GM18517 (cell line): ENCODE data around the gene PCDHGA9.
"Not testable (repeated sequence)": the region's sequence is repeated elsewhere in the genome, so short reads cannot be mapped to it uniquely, and the experiment has no call there.

Experiments used
- ATAC-seq: cut with Tn5 transposase; IDR thresholded peaks from one replicate; pipeline ENCODE4 v1.9.1; 2021; ENCODE audit warnings: mild to moderate bottlenecking, moderate library complexity; ENCODE audit not compliant: unreplicated experiment

The PCDHGA9 gene

DNA sequence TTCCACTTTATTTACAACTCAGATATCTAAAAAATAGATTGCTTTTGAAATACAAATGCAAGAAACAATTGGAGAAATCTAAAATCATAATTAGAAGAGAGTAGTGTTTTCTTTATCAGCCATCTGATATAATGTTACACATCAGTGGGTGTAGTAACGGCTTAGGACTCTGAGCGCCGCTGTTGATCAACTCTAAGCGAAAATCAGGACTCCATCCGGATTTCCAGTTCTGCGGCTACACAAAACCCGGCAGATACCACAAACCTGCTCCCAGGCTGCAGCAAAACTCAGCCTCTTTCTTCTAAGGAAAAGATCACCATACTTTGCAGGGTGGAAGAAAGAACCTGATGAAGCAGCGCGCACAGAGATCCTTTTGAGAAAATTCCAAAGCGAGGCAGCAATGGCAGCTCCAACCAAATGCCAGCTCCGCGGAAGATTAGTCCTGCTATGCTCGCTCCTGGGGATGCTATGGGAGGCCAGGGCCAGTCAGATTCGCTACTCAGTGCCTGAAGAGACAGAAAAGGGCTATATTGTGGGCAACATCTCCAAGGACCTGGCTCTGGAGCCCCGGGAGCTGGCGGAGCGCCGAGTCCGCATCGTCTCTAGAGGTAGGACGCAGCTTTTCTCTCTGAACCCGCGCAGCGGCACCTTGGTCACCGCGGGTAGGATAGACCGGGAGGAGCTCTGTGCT lies at the start of gene PCDHGA9:
Gene PCDHGA9 (plus strand): TSS at position 226 of the 691 bp plus-strand sequence. CDS start 175 bp downstream, at position 401.
- no peak for ATAC-seq

DNA sequence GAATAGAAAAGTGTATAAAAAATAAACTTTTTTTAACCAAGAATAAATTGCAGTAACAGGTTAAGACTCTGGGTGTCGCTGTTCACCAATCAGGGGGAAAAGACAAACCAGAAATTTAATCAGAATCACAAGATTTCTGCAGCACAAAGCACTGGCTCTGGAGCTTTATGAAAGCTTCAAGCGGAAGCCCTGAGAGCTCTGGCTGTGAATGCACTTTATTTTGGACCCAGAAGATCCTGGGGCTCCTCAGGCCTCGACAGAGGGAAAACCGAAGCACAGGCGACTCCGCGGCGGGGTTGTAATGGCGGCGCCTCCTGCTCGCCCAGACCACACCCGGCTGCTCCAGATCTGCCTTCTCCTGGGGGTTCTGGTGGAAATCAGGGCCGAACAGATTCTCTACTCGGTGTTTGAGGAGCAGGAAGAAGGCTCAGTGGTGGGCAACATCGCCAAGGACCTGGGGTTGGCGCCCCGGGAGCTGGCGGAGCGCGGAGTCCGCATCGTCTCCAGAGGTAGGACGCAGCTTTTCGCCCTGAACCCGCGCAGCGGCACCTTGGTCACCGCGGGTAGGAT lies 47.6 kb upstream of the PCDHGA9 start, which contains the start of gene PCDHGA4:
Gene PCDHGA4 (plus strand): TSS at position 122 of the 570 bp plus-strand sequence. CDS start 87 bp downstream, at position 209.
- no peak for ATAC-seq

DNA sequence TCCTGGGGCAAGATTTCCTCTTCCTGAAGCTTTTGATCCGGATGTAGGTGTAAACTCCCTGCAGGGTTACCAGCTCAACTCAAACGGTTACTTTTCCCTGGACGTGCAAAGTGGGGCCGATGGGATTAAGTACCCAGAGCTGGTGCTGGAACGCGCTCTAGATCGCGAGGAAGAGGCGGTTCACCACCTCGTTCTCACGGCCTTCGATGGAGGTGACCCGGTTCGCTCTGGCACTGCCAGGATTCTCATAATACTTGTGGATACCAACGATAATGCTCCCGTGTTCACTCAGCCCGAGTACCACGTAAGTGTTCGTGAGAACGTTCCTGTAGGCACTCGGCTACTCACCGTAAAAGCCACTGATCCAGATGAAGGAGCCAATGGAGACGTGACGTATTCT lies 46.9 kb upstream of the PCDHGA9 start:
- no peak for ATAC-seq

DNA sequence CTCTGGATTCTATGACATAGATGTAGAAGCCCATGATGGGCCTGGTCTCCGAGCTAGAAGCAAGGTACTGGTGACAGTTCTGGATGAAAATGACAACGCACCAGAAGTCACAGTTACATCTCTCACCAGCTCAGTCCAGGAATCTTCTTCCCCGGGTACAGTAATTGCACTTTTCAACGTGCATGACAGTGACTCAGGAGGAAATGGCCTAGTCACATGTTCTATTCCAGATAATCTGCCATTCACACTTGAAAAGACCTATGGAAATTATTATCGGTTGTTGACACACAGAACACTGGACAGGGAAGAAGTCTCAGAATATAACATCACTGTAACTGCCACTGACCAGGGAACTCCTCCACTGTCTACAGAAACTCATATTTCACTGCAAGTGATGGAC lies 46.4 kb upstream of the PCDHGA9 start:
- no peak for ATAC-seq

DNA sequence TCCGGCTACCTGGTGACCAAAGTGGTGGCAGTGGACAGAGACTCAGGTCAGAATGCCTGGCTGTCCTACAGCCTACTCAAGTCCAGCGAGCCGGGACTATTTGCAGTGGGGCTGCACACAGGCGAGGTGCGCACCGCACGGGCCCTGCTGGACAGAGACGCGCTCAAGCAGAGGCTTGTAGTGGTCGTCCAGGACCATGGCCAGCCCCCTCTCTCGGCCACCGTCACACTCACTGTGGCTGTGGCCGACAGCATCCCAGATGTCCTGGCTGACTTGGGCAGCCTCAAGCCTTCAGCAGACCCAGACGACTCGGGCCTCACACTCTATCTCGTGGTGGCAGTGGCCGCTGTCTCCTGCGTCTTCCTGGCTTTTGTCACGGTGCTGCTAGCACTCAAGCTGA lies 45.6 kb upstream of the PCDHGA9 start:
- no peak for ATAC-seq

DNA sequence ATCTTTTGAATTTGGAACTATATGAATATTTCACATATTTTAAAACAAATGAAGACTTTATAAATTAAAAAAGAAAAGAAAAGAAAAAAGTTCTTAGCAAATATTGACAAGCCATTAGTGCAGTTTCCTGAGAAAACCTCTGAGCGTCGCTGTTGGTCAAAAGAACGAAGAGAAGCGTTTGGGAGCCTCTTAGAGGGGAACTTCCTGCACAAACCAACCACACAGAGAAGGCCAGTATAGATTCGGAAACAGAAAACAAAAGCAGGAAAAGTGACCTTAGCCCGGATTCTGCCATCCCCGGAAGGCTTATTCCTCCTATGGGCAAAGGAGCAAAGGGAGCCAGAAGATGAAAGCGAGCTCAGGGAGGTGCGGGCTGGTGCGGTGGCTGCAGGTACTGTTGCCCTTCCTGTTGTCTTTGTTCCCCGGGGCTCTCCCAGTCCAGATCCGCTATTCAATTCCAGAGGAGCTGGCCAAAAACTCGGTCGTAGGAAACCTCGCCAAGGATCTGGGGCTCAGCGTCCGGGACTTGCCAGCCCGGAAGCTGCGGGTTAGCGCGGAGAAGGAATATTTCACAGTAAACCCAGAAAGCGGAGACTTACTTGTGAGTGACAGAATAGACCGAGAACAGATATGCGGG lies 42.7 kb upstream of the PCDHGA9 start, which contains the start of gene PCDHGB2:
Gene PCDHGB2 (plus strand): TSS at position 205 of the 637 bp plus-strand sequence. CDS start 142 bp downstream, at position 347.
- peak; percentile 56 for ATAC-seq

DNA sequence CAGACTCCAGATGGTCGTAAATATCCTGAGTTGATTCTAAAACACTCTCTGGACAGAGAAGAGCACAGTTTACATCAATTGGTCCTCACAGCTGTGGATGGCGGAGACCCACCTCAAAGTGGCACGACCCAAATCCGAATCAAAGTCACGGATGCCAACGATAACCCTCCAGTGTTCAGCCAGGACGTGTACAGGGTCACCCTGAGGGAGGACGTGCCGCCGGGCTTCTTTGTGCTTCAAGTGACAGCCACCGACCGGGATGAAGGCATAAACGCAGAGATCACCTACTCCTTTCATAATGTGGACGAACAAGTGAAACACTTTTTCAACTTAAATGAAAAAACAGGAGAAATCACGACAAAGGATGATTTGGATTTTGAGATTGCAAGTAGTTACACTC lies 41.9 kb upstream of the PCDHGA9 start:
- no peak for ATAC-seq

DNA sequence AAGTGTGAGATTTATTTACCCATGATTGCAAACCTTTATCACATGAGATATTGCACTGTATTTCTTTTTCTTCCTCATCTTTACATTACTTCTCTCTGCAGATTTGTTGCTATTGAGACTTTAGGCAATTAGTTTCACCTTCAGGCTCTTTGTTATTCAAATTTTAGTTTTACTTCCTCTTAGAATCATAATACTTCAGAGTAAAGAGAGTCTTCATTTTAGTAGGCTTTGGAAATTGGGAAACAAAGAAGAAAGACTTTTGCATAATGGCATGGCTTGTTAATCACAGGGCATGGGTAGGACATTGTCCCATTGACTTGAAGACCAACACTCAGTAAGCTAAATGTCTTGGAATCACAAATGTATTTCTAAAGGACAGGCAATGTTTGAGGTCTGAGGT lies 39.9 kb upstream of the PCDHGA9 start:
- no peak for ATAC-seq

DNA sequence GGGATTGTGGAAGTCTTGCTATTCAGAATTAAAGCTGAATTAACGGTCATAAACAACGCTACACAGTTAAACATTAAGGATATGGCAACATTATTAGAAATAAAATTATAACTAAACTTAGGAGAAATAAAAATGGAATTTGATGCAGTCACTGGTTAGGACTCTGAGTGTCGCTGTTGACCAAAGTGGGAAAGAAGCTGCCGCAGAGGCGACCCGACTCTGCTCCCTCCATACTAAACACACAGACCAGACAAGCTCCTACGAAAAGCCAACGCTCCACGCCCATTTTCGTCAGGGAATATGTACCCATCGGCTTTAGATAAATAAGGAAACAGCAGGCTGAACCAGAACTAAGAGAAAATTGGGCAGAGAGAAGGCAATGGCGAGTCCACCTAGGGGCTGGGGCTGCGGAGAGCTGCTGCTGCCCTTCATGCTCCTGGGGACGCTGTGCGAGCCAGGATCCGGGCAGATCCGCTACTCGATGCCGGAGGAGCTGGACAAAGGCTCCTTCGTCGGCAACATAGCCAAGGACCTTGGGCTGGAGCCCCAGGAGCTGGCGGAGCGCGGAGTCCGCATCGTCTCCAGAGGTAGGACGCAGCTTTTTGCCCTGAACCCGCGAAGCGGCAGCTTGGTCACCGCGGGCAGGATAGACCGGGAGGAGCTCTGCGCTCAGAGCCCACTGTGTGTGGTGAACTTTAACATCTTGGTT lies 38.5 kb upstream of the PCDHGA9 start, which contains the start of gene PCDHGA5:
Gene PCDHGA5 (plus strand): TSS at position 211 of the 709 bp plus-strand sequence. CDS start 169 bp downstream, at position 380.
- no peak for ATAC-seq

DNA sequence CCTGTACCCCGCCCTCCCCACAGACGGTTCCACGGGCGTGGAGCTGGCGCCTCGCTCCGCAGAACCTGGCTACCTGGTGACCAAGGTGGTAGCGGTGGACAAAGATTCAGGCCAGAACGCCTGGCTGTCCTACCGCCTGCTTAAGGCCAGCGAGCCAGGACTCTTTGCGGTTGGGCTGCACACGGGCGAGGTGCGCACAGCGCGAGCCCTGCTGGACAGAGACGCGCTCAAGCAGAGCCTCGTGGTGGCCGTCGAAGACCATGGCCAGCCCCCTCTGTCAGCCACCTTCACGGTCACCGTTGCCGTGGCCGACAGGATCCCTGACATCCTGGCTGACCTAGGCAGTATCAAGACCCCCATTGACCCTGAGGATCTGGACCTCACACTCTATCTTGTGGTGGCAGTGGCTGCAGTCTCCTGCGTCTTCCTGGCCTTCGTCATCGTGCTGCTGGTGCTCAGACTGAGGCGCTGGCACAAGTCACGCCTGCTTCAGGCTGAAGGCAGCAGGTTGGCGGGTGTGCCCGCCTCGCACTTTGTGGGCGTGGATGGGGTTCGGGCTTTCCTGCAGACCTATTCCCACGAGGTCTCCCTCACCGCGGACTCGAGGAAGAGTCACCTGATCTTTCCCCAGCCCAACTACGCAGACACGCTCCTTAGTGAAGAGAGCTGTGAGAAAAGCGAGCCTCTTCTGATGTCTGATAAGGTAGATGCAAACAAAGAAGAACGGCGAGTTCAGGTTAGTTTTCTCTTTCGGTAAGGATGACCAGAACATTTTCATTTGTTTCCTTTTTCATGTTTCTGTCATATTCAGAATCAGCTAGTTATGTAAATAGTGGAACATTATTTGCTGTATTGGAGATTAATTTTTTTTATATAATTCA lies 36.3 kb upstream of the PCDHGA9 start:
- no peak for ATAC-seq

DNA sequence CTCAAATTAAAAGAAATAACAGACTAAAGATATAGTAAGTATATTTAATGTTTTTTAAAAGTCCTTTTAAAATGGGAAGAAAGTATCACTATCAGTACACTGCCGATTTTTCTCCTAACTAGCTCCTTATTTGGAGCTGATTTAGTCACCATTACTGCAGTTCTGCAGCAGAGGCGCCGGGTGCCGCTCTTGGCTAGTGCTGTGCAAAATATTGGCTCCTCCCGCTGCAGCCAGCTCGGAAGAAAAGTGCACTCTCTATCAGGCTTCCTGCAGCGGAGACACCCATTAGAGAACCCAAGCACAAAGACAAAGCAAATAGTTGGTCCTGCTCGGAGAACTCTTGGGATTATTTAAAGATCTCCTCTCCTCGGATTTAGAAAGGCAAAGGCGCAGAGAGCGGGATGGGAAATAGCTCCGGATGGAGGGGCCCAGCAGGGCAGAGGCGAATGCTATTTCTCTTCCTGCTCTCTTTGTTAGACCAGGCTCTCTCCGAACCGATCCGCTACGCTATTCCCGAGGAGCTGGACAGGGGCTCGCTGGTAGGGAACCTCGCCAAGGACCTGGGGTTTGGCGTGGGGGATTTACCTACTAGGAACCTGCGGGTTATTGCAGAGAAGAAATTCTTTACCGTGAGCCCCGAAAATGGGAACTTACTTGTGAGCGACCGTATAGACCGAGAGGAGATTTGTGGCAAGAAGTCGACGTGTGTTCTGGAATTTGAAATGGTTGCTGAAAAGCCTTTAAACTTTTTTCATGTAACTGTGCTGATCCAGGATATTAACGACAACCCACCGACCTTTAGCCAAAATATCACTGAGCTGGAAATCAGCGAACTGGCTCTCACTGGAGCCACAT lies 32.4 kb upstream of the PCDHGA9 start, which contains the start of gene PCDHGB3:
Gene PCDHGB3 (plus strand): TSS at position 249 of the 855 bp plus-strand sequence. CDS start 153 bp downstream, at position 402.
- peak; percentile 90 for ATAC-seq

DNA sequence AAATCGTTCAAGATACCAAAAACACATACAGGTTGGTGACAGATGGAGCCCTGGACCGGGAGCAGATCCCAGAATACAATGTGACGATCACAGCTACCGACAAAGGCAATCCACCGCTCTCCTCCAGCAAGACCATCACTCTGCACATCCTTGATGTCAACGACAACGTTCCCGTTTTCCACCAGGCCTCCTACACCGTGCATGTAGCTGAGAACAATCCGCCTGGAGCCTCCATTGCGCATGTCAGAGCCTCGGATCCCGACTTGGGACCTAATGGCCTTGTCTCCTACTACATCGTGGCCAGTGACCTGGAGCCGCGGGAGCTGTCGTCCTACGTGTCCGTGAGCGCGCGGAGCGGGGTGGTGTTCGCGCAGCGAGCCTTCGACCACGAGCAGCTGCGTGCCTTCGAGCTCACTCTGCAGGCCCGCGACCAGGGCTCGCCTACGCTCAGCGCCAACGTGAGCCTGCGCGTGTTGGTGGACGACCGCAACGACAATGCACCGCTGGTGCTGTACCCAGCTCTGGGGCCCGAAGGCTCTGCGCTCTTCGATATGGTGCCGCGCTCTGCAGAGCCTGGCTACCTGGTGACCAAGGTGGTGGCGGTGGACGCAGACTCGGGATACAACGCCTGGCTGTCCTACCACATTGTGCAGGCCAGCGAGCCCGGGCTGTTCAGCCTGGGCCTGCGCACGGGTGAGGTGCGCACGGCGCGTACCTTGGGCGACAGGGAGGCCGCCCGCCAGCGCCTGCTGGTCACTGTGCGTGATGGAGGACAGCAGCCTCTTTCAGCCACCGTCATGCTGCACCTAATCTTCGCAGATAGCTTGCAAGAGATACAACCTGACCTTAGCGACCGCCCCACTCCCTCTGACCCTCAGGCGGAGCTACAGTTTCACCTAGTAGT lies 30.8 kb upstream of the PCDHGA9 start:
- ATAC-seq, result no peak

DNA sequence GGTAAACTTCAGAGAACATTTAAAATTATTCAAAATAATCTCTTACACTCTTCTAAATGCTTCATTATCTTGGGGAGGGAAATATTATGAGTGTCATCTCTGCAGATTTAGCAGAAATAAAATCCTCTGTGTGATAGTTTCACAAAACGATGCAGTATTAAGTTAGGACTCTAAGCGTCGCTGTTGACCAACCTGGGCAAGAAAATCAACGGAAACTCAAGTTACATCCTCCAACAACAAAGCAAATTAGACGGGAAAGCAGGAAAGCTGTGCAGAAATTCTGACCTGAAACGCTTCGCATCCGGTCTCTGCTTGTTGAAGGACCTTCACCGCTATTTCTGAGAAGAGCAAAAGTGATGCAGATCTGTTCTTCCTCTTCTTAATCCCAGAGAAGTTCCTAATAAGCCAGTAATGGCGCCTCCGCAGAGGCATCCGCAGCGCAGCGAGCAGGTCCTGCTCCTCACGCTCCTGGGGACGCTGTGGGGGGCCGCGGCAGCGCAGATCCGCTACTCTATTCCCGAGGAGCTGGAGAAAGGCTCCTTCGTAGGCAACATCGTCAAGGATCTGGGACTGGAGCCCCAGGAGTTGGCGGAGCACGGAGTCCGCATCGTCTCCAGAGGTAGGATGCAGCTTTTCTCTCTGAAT lies 28.8 kb upstream of the PCDHGA9 start, which contains the start of gene PCDHGA6:
Gene PCDHGA6 (plus strand): TSS at position 219 of the 645 bp plus-strand sequence. CDS start 193 bp downstream, at position 412.
- no peak for ATAC-seq

DNA sequence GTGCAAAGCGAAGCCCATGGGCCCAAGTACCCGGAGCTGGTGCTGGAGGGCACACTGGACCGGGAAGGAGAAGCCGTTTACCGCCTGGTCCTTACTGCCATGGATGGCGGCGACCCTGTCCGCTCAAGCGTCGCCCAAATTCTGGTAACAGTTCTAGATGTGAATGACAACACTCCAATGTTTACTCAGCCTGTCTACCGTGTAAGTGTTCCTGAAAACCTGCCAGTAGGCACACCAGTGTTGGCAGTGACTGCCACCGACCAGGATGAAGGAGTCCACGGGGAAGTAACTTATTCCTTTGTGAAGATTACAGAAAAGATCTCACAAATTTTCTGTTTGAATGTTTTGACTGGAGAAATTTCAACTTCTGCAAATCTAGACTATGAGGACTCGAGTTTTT lies 28.0 kb upstream of the PCDHGA9 start:
- no peak for ATAC-seq

DNA sequence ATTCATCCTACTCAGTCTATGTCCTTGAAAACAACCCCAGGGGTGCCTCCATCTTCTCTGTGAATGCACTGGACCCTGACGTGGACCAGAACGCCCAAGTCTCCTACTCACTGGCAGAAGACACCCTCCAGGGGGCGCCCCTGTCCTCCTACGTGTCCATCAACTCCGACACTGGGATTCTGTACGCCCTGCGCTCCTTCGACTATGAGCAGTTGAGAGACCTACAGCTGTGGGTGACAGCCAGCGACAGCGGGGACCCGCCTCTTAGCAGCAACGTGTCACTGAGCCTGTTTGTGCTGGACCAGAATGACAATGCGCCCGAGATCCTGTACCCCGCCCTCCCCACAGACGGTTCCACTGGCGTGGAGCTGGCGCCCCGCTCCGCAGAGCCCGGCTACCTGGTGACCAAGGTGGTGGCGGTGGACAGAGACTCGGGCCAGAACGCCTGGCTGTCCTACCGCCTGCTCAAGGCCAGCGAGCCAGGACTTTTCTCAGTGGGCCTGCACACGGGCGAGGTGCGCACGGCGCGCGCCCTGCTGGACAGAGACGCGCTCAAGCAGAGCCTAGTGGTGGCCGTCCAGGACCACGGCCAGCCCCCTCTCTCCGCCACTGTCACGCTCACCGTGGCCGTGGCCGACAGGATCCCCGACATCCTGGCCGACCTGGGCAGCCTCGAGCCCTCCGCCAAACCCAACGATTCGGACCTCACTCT lies 27.0 kb upstream of the PCDHGA9 start:
- not testable (repeated sequence) for ATAC-seq

DNA sequence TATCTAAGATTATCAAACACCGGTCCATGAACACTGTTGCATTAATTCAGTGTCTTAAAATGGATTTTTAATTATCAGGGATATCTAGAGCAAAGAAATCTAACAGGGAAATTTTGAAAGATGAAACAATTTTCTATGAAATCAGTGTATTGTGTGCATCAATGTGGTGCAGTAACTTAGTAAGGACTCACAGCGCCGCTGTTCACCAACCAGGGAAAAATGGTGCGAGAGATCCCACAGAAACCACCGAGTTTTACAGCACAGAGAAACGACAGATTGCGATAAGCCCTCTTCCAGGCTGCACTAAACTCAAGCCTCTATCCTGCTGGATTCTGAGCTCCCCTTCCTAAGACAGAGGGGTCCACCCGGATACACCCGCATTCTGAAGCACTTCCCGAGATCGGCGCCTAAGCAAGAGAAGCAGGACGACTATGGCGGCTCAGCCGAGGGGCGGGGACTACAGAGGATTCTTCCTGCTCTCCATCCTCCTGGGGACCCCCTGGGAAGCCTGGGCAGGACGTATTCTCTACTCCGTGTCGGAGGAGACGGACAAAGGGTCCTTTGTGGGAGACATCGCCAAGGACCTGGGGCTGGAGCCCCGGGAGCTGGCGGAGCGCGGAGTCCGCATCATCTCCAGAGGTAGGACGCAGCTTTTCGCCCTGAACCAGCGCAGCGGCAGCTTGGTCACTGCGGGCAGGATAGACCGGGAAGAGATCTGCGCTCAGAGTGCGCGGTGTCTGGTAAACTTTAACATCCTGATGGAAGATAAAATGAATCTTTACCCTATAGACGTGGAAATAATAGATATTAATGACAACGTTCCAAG lies 19.9 kb upstream of the PCDHGA9 start, which contains the start of gene PCDHGA7:
Gene PCDHGA7 (plus strand): TSS at position 274 of the 826 bp plus-strand sequence. CDS start 158 bp downstream, at position 432.
- ATAC-seq, result no peak
